Kidney (tissue), 14 donors: Measurements from ENCODE around the gene PTGS1. TPM values are rescaled to one million over a fixed set of nuclear protein-coding genes. Genes with fewer than 3 reads are reported as not detected.

Experiments used
- DNase-seq, 5 donors: peaks; one replicate each; pipeline ENCODE4 v3.0.0-alpha.2; 2013 to 2020
- FAIRE-seq: peaks from 2 replicates; lab custom pipeline; 2012; peaks lifted over from hg19 to GRCh38; lab: Jason Lieb, UNC
- H3K27ac ChIP-seq, 2 donors: one replicate each; pipeline ENCODE4 v1.7.0; 2013; ENCODE audit warnings: low read depth in 2 of 2, low read length in 2 of 2, inconsistent platforms in 1 of 2
- H3K27me3 ChIP-seq: one replicate; pipeline ENCODE4 v1.7.1; 2013; ENCODE audit warnings: low read length, inconsistent platforms; ENCODE audit not compliant: control insufficient read depth, insufficient read depth
- H3K36me3 ChIP-seq, 3 donors: one replicate each; pipeline versions ENCODE4 v1.7.0 to v1.7.1; 2013; ENCODE audit warnings: low read length in 3 of 3, control low read depth in 1 of 3, inconsistent platforms in 1 of 3; ENCODE audit not compliant: insufficient read depth in 3 of 3, control insufficient read depth in 2 of 3
- H3K4me1 ChIP-seq, 3 donors: one replicate each; pipeline versions ENCODE4 v1.7.0 to v1.7.1; 2013; ENCODE audit warnings: low read length in 3 of 3, inconsistent platforms in 1 of 3, low read depth in 1 of 3; ENCODE audit not compliant: control insufficient read depth in 2 of 3, insufficient read depth in 2 of 3
- H3K4me3 ChIP-seq, 3 donors: one replicate each; pipeline versions ENCODE4 v1.7.0 to v1.8.1; 2013; ENCODE audit warnings: low read length in 3 of 3, control low read depth in 1 of 3, inconsistent platforms in 1 of 3
- H3K9ac ChIP-seq, 3 donors: one replicate each; pipeline versions ENCODE4 v1.7.0 to v1.7.1; 2013; ENCODE audit warnings: low read length in 3 of 3, control low read depth in 1 of 3, inconsistent platforms in 1 of 3
- H3K9me3 ChIP-seq, 3 donors: one replicate each; pipeline versions ENCODE4 v1.7.0 to v1.7.1; 2013; ENCODE audit warnings: low read length in 3 of 3, control low read depth in 1 of 3, inconsistent platforms in 1 of 3; ENCODE audit not compliant: control insufficient read depth in 2 of 3, insufficient read depth in 1 of 3
- CTCF ChIP-seq: IDR thresholded peaks from 3 replicates; pipeline ENCODE4 v1.5.1; 2012; ENCODE audit warnings: mild to moderate bottlenecking, moderate library complexity, borderline replicate concordance; ENCODE audit not compliant: insufficient read depth; ENCODE audit errors: extremely low read depth
- intact Hi-C: fragments of 100-400 bp; cut with DNase I; formaldehyde crosslinking; loops from one replicate; pipeline ENCODE4 v1.11.1; 2022
- polyA plus RNA-seq: library from polyadenylated mRNA; stranded (reverse); fragments of 350-450 nt; fragmentation: Illumina TruSeq; extraction: RNeasy Lipid Tissue Mini Kit (QIAGEN cat#74804); gene quantifications from one replicate; pipeline ENCODE4 v1.2.3, GENCODE V29; 2014; ENCODE audit warnings: low read depth, low replicate concordance; ENCODE audit not compliant: insufficient read depth
- total RNA-seq: library from RNA; stranded (reverse); fragmentation: NEBNext Ultra II Directional; extraction: Animal tissue kit (Norgen Biotek cat#: 25700); gene quantifications from one replicate; pipeline ENCODE4 v1.2.1, GENCODE V29; 2021
- donor health status: control.
- donor health status: control.
- donor health status: control.
- donor health status: control.
- donor health status: control.
- donor health status: DM: yes; HTN: yes; CAD: no.
- donor health status: Normal renal cell carcinoma (clear cell type).

The PTGS1 gene
- total and polyA plus RNA-seq, 2 donors from 2014 or later, result 3.5 to 9.4 TPM

GRCh38 chr9:122380293-122380692 lies 9.5 kb downstream of the PTGS1 start:
- no peak overlapping the region for H3K27ac ChIP-seq
- H3K4me1 ChIP-seq, result peaks cover 0 to 5% (median 0%) of the 10 kb centered on the region in 3 donors
- H3K36me3 ChIP-seq, result no peaks in the 10 kb centered on the region
- H3K4me3 ChIP-seq, result no peak overlapping the region
- H3K9me3 ChIP-seq, result peaks cover 0 to 5% (median 0%) of the 10 kb centered on the region in 3 donors
- no peak overlapping the region for H3K9ac ChIP-seq
- FAIRE-seq (no peak), DNase-seq (no peak)
- H3K27me3 ChIP-seq, result no peaks in the 10 kb centered on the region
- intact Hi-C loops, result no loop called here
- no peak for TF ChIP-seq CTCF

GRCh38 chr9:122381206-122381950 lies 10.6 kb downstream of the PTGS1 start:
- H3K4me1 ChIP-seq, result peaks cover 0 to under 1% (median 0%) of the 10 kb centered on the region in 3 donors
- no peak overlapping the region for H3K9ac ChIP-seq
- H3K27ac ChIP-seq, result no peak overlapping the region
- H3K9me3 ChIP-seq, result peaks cover 0 to 5% (median 0%) of the 10 kb centered on the region in 3 donors
- FAIRE-seq (no peak), DNase-seq (no peak)
- TF ChIP-seq CTCF, result no peak
- no peaks in the 10 kb centered on the region for H3K27me3 ChIP-seq
- H3K36me3 ChIP-seq, result no peaks in the 10 kb centered on the region
- intact Hi-C loops, result no loop called here
- no peak overlapping the region for H3K4me3 ChIP-seq

- H3K9ac ChIP-seq, result no peak overlapping the region
- H3K27me3 ChIP-seq, result no peaks in the 10 kb centered on the region
- FAIRE-seq (no peak), DNase-seq (no peak)
- H3K27ac ChIP-seq, result no peak overlapping the region
- H3K4me1 ChIP-seq, result no peaks in the 10 kb centered on the region
- H3K9me3 ChIP-seq, result peaks cover 0 to 5% (median 0%) of the 10 kb centered on the region in 3 donors
- TF ChIP-seq CTCF, result no peak
- intact Hi-C loops, result no loop called here
- no peaks in the 10 kb centered on the region for H3K36me3 ChIP-seq
- no peak overlapping the region for H3K4me3 ChIP-seq
Observed at GRCh38 chr9:122382901-122383850, 12.4 kb downstream of the PTGS1 start.
